CD4-positive, alpha-beta T cell treated with Interleukin-15 for 1 hour (primary cell): ENCODE data around the gene RABEP2.

Experiments
- DNase-seq: peaks from one replicate; pipeline ENCODE4 v3.0.0-alpha.2; 2020

Gene RABEP2

GRCh38 chr16:28876973-28877654, 47.9 kb downstream of the RABEP2 start:
- DNase-seq = no peak

GRCh38 chr16:28876019-28876659, 48.9 kb downstream of the RABEP2 start:
- no peak for DNase-seq

- DNase-seq = no peak
These were observed 49.7 kb downstream of the RABEP2 start for GRCh38 chr16:28875134-28876018.

- DNase-seq = no peak
These were observed 50.6 kb downstream of the RABEP2 start for GRCh38 chr16:28874406-28874805.

- peak; percentile 58 for DNase-seq
These were observed 51.4 kb downstream of the RABEP2 start for GRCh38 chr16:28873543-28874201.

GRCh38 chr16:28872952-28873351, 52.1 kb downstream of the RABEP2 start:
- no peak for DNase-seq

- no peak for DNase-seq
These were observed 55.8 kb downstream of the RABEP2 start for GRCh38 chr16:28869201-28869600.

GRCh38 chr16:28867646-28868045, 57.4 kb downstream of the RABEP2 start:
- peak; percentile 5 for DNase-seq

- no peak for DNase-seq
These were observed 57.8 kb downstream of the RABEP2 start for GRCh38 chr16:28867241-28867640.

- no peak for DNase-seq
These were observed 58.6 kb downstream of the RABEP2 start for GRCh38 chr16:28866454-28866804.

- DNase-seq = no peak
These were observed 59.1 kb downstream of the RABEP2 start for GRCh38 chr16:28865722-28866453.

GRCh38 chr16:28865001-28865688, 59.9 kb downstream of the RABEP2 start:
- DNase-seq = no peak

- no peak for DNase-seq
These were observed 60.9 kb downstream of the RABEP2 start for GRCh38 chr16:28863929-28864793.

- DNase-seq = no peak
These were observed 65.7 kb downstream of the RABEP2 start for GRCh38 chr16:28859326-28859725.

GRCh38 chr16:28858421-28858820, 66.6 kb downstream of the RABEP2 start:
- no peak for DNase-seq
